Left lung (tissue), 14 donors: ENCODE data around the gene CHRD. TPM values are rescaled to one million over a fixed set of nuclear protein-coding genes. Genes with fewer than 3 reads are reported as not detected.

Source experiments
- ATAC-seq: fragments of 200-7000 bp; cut with Tn5 transposase; one replicate; pipeline ENCODE4 v1.9.1; 2020; ENCODE audit warnings: moderate library complexity
- DNase-seq, 4 donors: peaks; one replicate each; pipeline ENCODE4 v3.0.0-alpha.2; 2013 to 2020
- H3K27ac ChIP-seq, 2 donors: fragments of 200-600 bp; sonication (generic) in 1 of 2; one replicate each; pipeline versions ENCODE4 v1.5.0 to v1.8.0; 2020 to 2021
- H3K27me3 ChIP-seq, 2 donors: fragments of 200-600 bp; sonication (generic) in 1 of 2; one replicate each; pipeline versions ENCODE4 v1.5.0 to v1.8.0; 2020 to 2021
- H3K36me3 ChIP-seq, 2 donors: fragments of 200-600 bp; sonication (generic) in 1 of 2; one replicate each; pipeline versions ENCODE4 v1.5.0 to v1.8.0; 2020 to 2021
- H3K4me1 ChIP-seq, 2 donors: fragments of 200-600 bp; one replicate each; pipeline ENCODE4 v1.8.0; 2021
- H3K4me3 ChIP-seq, 2 donors: fragments of 200-600 bp; sonication (generic) in 1 of 2; one replicate each; pipeline versions ENCODE4 v1.5.0 to v1.8.0; 2020 to 2021; ENCODE audit warnings: mild to moderate bottlenecking in 1 of 2
- H3K9me3 ChIP-seq, 2 donors: fragments of 200-600 bp; sonication (generic) in 1 of 2; one replicate each; pipeline versions ENCODE4 v1.5.0 to v1.8.0; 2020 to 2021
- CTCF ChIP-seq, 2 donors: fragments of 200-600 bp; sonication (generic) in 1 of 2; IDR thresholded peaks; one replicate each; pipeline versions ENCODE4 v1.5.0 to v1.8.0; 2021; ENCODE audit warnings: antibody characterized with exemption in 2 of 2
- intact Hi-C, 2 donors: fragments of 100-400 bp; cut with DNase I; formaldehyde crosslinking; loops; one replicate each; pipeline versions ENCODE4 v1.11.2 to v1.14.2; 2022
- long read RNA-seq, 12 donors: library from polyadenylated mRNA in 2 of 12; unstranded in 2 of 12; transcript quantifications; one replicate each; pipeline ENCODE4 v2.0.0 and lab custom pipeline, GENCODE V29; 2019 to 2026
- polyA plus RNA-seq, 6 donors: library from polyadenylated mRNA; unstranded; fragments of 120-200 nt; gene quantifications; one replicate each; pipeline ENCODE4 v1.2.1, GENCODE V29; 2013; ENCODE audit not compliant: insufficient read length in 6 of 6
- total RNA-seq, 2 donors: library from RNA; stranded (reverse); fragmentation: NEBNext Ultra II Directional; extraction: Animal tissue kit (Norgen Biotek cat#: 25700); gene quantifications; one replicate each; pipeline ENCODE4 v1.2.1, GENCODE V29; 2021
- donor health status: DM: no; HTN: yes; CAD: no.
- donor health status: DM: no; HTN: no; CAD: no.

The CHRD gene
- total RNA-seq (1 to 10 TPM; 5.6 to 8.6 TPM), polyA plus RNA-seq (10 to 100 TPM; 11.9 to 19.0 (median 13.9) TPM)
- long read RNA-seq, donor 1, partial matches to known transcripts: 5 of 5 reads
- long read RNA-seq, donor 1, other reads (novel, unspliced or antisense): 0 of 5 reads
- long read RNA-seq, donor 2, partial matches to known transcripts: 0 of 1 reads
- long read RNA-seq, donor 2, other reads (novel, unspliced or antisense): 0 of 1 reads
- long read RNA-seq, donor 3, partial matches to known transcripts: 5 of 5 reads
- long read RNA-seq, donor 3, other reads (novel, unspliced or antisense): 0 of 5 reads
- long read RNA-seq, donor 4, partial matches to known transcripts: 0 of 2 reads
- long read RNA-seq, donor 4, other reads (novel, unspliced or antisense): 0 of 2 reads
- long read RNA-seq, donor 5, partial matches to known transcripts: 0 of 1 reads
- long read RNA-seq, donor 5, other reads (novel, unspliced or antisense): 0 of 1 reads
- long read RNA-seq, donor 6, partial matches to known transcripts: 0 of 1 reads
- long read RNA-seq, donor 6, other reads (novel, unspliced or antisense): 0 of 1 reads
- long read RNA-seq, donor 7, partial matches to known transcripts: 0 of 1 reads
- long read RNA-seq, donor 7, other reads (novel, unspliced or antisense): 0 of 1 reads
- long read RNA-seq, donor 8, partial matches to known transcripts: 5 of 5 reads
- long read RNA-seq, donor 8, other reads (novel, unspliced or antisense): 0 of 5 reads
- long read RNA-seq, donor 9: 0 reads
- long read RNA-seq, donor 10: 0 reads
- long read RNA-seq, donor 11: 0 reads
- long read RNA-seq, donor 12, full-length matches to known transcripts: 2 of 7 reads
- long read RNA-seq, donor 12, partial matches to known transcripts: 5 of 7 reads
- long read RNA-seq, donor 12, other reads (novel, unspliced or antisense): 0 of 7 reads

GRCh38 chr3:184379358-184380184 is at the start of gene CHRD:
TSS of gene CHRD (plus strand) at chr3:184380054. CDS start at chr3:184380319, 265 bp downstream.
- Histone ChIP-seq H3K9me3 (no peaks in the 10 kb centered on the region), H3K27ac (peak within 1 kb of the TSS in 1 of 2 donors; percentile 53), H3K4me1 (peaks cover 11 to 23% of the 10 kb centered on the region in 2 donors), H3K4me3 (peak within 1 kb of the TSS; percentile 11 to 31), H3K36me3 (no peaks in the 10 kb centered on the region), H3K27me3 (peaks cover 16 to 86% of the 10 kb centered on the region in 2 donors)
- no peak for ATAC-seq
- TF ChIP-seq CTCF (IDR thresholded peaks at IDR 0.05): no peak
- peak in 1 of 4 donors; percentile 45 for DNase-seq
- intact Hi-C loops: no loop called here

GRCh38 chr3:184332370-184333090 is 47.3 kb upstream of the CHRD start:
- no peak for ATAC-seq
- Histone ChIP-seq H3K4me3 (no peak overlapping the region), H3K27ac (peak overlapping the region in 1 of 2 donors; percentile 9), H3K4me1 (peaks cover 14 to 50% of the 10 kb centered on the region in 2 donors), H3K36me3 (peaks cover 29 to 79% of the 10 kb centered on the region in 2 donors), H3K9me3 (no peaks in the 10 kb centered on the region), H3K27me3 (no peaks in the 10 kb centered on the region)
- intact Hi-C loops: no loop called here
- TF ChIP-seq CTCF (IDR thresholded peaks at IDR 0.05): no peak
- peak in 1 of 4 donors; percentile 24 for DNase-seq

GRCh38 chr3:184333190-184333589 is 46.7 kb upstream of the CHRD start:
- Histone ChIP-seq H3K4me3 (no peak overlapping the region), H3K9me3 (no peaks in the 10 kb centered on the region), H3K4me1 (peaks cover 17 to 56% of the 10 kb centered on the region in 2 donors), H3K27ac (peak overlapping the region in 1 of 2 donors; percentile 9), H3K27me3 (no peaks in the 10 kb centered on the region), H3K36me3 (peaks cover 26 to 73% of the 10 kb centered on the region in 2 donors)
- ATAC-seq (no peak), DNase-seq (no peak)
- TF ChIP-seq CTCF (IDR thresholded peaks at IDR 0.05): no peak
- intact Hi-C loops: no loop called here

GRCh38 chr3:184333700-184334099 is 46.2 kb upstream of the CHRD start:
- Histone ChIP-seq H3K4me1 (peaks cover 19 to 61% of the 10 kb centered on the region in 2 donors), H3K4me3 (no peak overlapping the region), H3K36me3 (peaks cover 22 to 67% of the 10 kb centered on the region in 2 donors), H3K9me3 (no peaks in the 10 kb centered on the region), H3K27me3 (no peaks in the 10 kb centered on the region), H3K27ac (peak overlapping the region in 1 of 2 donors; percentile 9)
- no peak for TF ChIP-seq CTCF (IDR thresholded peaks at IDR 0.05)
- ATAC-seq (no peak), DNase-seq (no peak)
- intact Hi-C loops: no loop called here
